ENCODE measurements around the gene CD79A.
"Not testable (repeated sequence)": the region's sequence is repeated elsewhere in the genome, so short reads cannot be mapped to it uniquely, and the experiment has no call there.

CD79A gene

GRCh38 chr19:41863209-41863931, 13.7 kb upstream of the CD79A start:
- no peak for DNase-seq

GRCh38 chr19:41864374-41864773, 12.7 kb upstream of the CD79A start:
- no peak for DNase-seq

- no peak for DNase-seq
Observed at GRCh38 chr19:41866284-41866683, 10.8 kb upstream of the CD79A start.

- DNase-seq, result no peak
Observed at GRCh38 chr19:41868120-41868988, 8.7 kb upstream of the CD79A start.

- no peak for DNase-seq
Observed at GRCh38 chr19:41868989-41869300, 8.1 kb upstream of the CD79A start.

- no peak for DNase-seq
Observed at GRCh38 chr19:41869374-41869955, 7.6 kb upstream of the CD79A start.

GRCh38 chr19:41870401-41870873, 6.6 kb upstream of the CD79A start:
- no peak for DNase-seq

- DNase-seq, result no peak
Observed at GRCh38 chr19:41871573-41872383, 5.3 kb upstream of the CD79A start.

GRCh38 chr19:41872384-41872774, 4.7 kb upstream of the CD79A start:
- DNase-seq, result no peak

- DNase-seq, result peak; percentile 79 to 82
Observed at GRCh38 chr19:41872775-41873647, 4.1 kb upstream of the CD79A start.

- not testable (repeated sequence) for DNase-seq
Observed at GRCh38 chr19:41875973-41876372, 1.1 kb upstream of the CD79A start.

GRCh38 chr19:41877916-41878905, 1.1 kb downstream of the CD79A start:
- no peak for DNase-seq

- DNase-seq, result no peak
Observed at GRCh38 chr19:41879080-41879479, 2.0 kb downstream of the CD79A start.

GRCh38 chr19:41879670-41880328, 2.7 kb downstream of the CD79A start:
- DNase-seq, result no peak

- no peak for DNase-seq
Observed at GRCh38 chr19:41880329-41880708, 3.2 kb downstream of the CD79A start.

GRCh38 chr19:41882568-41883462, 5.7 kb downstream of the CD79A start, which contains the start of gene ARHGEF1:
ARHGEF1 (plus strand) TSS chr19:41883184; CDS start chr19:41888083, 4,899 bp downstream.
- no peak for DNase-seq

GRCh38 chr19:41883463-41883820, 6.4 kb downstream of the CD79A start:
- DNase-seq, result no peak

GRCh38 chr19:41883821-41884733, 7.0 kb downstream of the CD79A start:
- DNase-seq, result peak; percentile 95 to 97
